Gastrocnemius medialis (tissue), 4 donors: ENCODE measurements around the gene NFATC3. TPM values are rescaled to one million over a fixed set of nuclear protein-coding genes. Genes with fewer than 3 reads are reported as not detected.
A peak's percentile ranks its signal among the peaks of the same experiment; 100 is the strongest.

ENCODE experiments used
- ATAC-seq, 2 donors: fragments of 150-250 bp; one replicate each; pipeline ENCODE4 v1.9.1; 2016
- DNase-seq, 2 donors: peaks; one replicate each; pipeline ENCODE4 v3.0.0-alpha.2; 2019
- H3K27ac ChIP-seq, 4 donors: fragments of 200-600 bp; sonication (generic); 1 replicate in 1 of 4; 2 replicates in 3 of 4; pipeline ENCODE4 v1.5.1; 2016 to 2018; ENCODE audit warnings: mild to moderate bottlenecking in 2 of 4, moderate library complexity in 1 of 4
- H3K27me3 ChIP-seq, 3 donors: fragments of 200-600 bp; sonication (generic) in 2 of 3; 1 replicate in 1 of 3; 2 replicates in 2 of 3; pipeline versions ENCODE4 v1.5.1 to v1.6.0; 2016 to 2019; ENCODE audit warnings: mild to moderate bottlenecking in 1 of 3, moderate library complexity in 1 of 3
- H3K36me3 ChIP-seq, 2 donors: fragments of 200-600 bp; sonication (generic) in 1 of 2; one replicate each; pipeline ENCODE4 v1.5.1; 2017 to 2018
- H3K4me1 ChIP-seq, 2 donors: fragments of 200-600 bp; sonication (generic) in 1 of 2; one replicate each; pipeline ENCODE4 v1.5.1; 2016 to 2017; ENCODE audit warnings: mild to moderate bottlenecking in 2 of 2
- H3K4me3 ChIP-seq, 4 donors: fragments of 200-600 bp; sonication (generic) in 3 of 4; 1 replicate in 1 of 4; 2 replicates in 3 of 4; pipeline ENCODE4 v1.5.1; 2016 to 2019; ENCODE audit warnings: mild to moderate bottlenecking in 2 of 4
- H3K9me3 ChIP-seq, 3 donors: fragments of 200-600 bp; sonication (generic) in 2 of 3; 1 replicate in 1 of 3; 2 replicates in 2 of 3; pipeline ENCODE4 v1.5.1; 2016 to 2019
- POLR2A ChIP-seq, 2 donors: fragments of 450-650 bp; IDR thresholded peaks; one replicate each; pipeline ENCODE4 v1.6.1; 2017; ENCODE audit warnings: antibody characterized with exemption in 2 of 2, mild to moderate bottlenecking in 2 of 2, moderate library complexity in 2 of 2
- in situ Hi-C, 4 donors: fragments of 200-750 bp; cut with MboI; loops; one replicate each; pipeline versions ENCODE4 v1.15.0 to v1.8.0; 2017; ENCODE audit warnings: low sequenced_read_pairs in 4 of 4
- intact Hi-C: fragments of 100-400 bp; cut with DNase I; formaldehyde crosslinking; loops from one replicate; pipeline ENCODE4 v1.15.1; 2023; ENCODE audit warnings: low total_unique reads
- total RNA-seq, 4 donors: library from RNA; depleted of rRNA; stranded (reverse); fragments of >200 nt; gene quantifications; one replicate each; pipeline versions ENCODE4 v1.1.0 to v1.2.3, GENCODE V29; 2016
- TF ChIP-seq, protein P1 (sequence below), 5 experiments: fragments of 450-650 bp in 3 of 5; fragments of 200-600 bp in 2 of 5; sonication (generic) in 2 of 5; IDR thresholded peaks in 4 of 5; conservative IDR thresholded peaks in 1 of 5; 1 replicate in 4 of 5; 2 replicates in 1 of 5; pipeline ENCODE4 v1.5.1; 2016 to 2019; ENCODE audit warnings: antibody characterized with exemption in 5 of 5, mild to moderate bottlenecking in 3 of 5, moderate library complexity in 3 of 5

Gene NFATC3
- total RNA-seq, 4 donors from 2014 or later = 47.9 to 72.7 (median 70.7) TPM

DNA sequence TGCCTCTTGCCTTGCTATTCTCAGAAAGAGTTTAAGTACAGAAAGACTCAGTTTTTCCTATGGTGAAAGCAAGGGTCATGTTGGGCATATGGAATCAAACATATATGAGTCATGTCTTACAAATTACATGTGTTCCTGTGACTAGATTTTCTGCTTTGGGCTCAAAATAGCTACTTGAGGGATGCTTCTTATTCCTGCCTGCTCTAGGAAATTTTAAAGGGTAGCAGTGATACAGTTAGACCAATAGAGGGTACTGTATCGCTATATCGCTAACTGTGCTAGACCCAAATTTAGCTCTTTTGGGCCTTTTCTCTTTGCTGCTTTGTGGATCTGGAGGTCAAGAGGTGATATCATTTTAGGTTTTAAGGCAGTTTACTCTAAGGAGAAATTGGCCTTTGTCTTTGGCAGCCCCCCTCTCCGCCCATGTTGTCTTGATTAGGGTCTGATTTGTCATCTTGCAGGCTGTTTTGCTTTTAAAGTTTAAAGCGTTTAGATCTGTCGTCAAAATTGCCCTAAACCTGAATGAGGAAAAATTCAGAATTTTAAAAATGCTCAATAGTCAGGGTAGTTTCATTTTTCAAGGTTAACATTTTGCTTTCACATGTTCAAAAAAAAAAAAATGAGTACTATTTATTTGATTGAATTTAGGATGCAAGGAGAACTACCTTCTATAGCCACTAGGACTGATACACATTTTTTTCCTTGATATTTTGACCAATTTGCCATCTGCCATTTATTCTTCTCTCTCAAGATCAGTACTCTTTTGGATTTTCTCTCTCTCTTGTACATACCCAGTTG, 8.8 kb downstream of the NFATC3 start:
- ATAC-seq (peak in 1 of 2 donors; percentile 51), DNase-seq (no peak)
- Histone ChIP-seq H3K36me3 (no peaks in the 10 kb centered on the region), H3K4me1 (peaks cover 91 to 93% of the 10 kb centered on the region in 2 donors), H3K4me3 (peak overlapping the region in 1 of 4 donors; percentile 15), H3K9me3 (no peaks in the 10 kb centered on the region), H3K27ac (peak overlapping the region; percentile 92 to 99 (median 97)), H3K27me3 (no peaks in the 10 kb centered on the region)
- in situ Hi-C loops (loop anchor here in 2 of 4 donors (5.0 to 25.0 kb wide), 2 partner anchors 133 to 243 kb away; no protein-coding TSS in a partner anchor), intact Hi-C loops (loop anchor here (1.0 kb wide), 1 partner anchor 134 kb away; no protein-coding TSS in a partner anchor)
- TF ChIP-seq, protein P1, sequence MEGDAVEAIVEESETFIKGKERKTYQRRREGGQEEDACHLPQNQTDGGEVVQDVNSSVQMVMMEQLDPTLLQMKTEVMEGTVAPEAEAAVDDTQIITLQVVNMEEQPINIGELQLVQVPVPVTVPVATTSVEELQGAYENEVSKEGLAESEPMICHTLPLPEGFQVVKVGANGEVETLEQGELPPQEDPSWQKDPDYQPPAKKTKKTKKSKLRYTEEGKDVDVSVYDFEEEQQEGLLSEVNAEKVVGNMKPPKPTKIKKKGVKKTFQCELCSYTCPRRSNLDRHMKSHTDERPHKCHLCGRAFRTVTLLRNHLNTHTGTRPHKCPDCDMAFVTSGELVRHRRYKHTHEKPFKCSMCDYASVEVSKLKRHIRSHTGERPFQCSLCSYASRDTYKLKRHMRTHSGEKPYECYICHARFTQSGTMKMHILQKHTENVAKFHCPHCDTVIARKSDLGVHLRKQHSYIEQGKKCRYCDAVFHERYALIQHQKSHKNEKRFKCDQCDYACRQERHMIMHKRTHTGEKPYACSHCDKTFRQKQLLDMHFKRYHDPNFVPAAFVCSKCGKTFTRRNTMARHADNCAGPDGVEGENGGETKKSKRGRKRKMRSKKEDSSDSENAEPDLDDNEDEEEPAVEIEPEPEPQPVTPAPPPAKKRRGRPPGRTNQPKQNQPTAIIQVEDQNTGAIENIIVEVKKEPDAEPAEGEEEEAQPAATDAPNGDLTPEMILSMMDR (IDR thresholded peaks at IDR 0.05 in 4 of 5, conservative IDR thresholded peaks at IDR 0.05 in 1 of 5) = peak in 4 of 5 experiments; percentile 31 to 49 (median 46)
- TF ChIP-seq POLR2A (IDR thresholded peaks at IDR 0.05) = no peak

DNA sequence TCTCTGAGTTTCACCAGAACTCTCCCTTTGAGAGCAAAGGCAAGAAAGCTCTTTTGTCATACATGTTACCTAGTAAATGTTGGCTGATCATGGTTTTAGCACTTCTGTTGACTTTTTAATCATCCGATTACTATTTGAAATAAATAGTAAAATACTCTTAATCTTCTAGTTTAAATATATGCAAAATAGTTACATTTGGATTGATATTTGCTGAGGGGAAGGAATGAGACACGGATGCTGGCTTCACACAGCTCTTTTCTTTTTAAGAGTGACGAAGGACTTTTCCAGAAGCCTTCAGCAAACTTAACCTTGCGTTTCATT, 9.4 kb downstream of the NFATC3 start:
- H3K9me3 ChIP-seq = no peaks in the 10 kb centered on the region
- ATAC-seq = no peak
- intact Hi-C loops (loop anchor here (1.0 kb wide), 1 partner anchor 134 kb away; no protein-coding TSS in a partner anchor), in situ Hi-C loops (loop anchor here in 2 of 4 donors (5.0 to 25.0 kb wide), 2 partner anchors 133 to 243 kb away; no protein-coding TSS in a partner anchor)
- H3K27ac ChIP-seq = peak overlapping the region; percentile 92 to 99 (median 97)
- no peaks in the 10 kb centered on the region for H3K27me3 ChIP-seq
- no peaks in the 10 kb centered on the region for H3K36me3 ChIP-seq
- H3K4me3 ChIP-seq = peak overlapping the region in 1 of 4 donors; percentile 15
- DNase-seq = no peak
- peaks cover 88 to 92% of the 10 kb centered on the region in 2 donors for H3K4me1 ChIP-seq
- TF ChIP-seq, protein P1 (IDR thresholded peaks at IDR 0.05 in 4 of 5, conservative IDR thresholded peaks at IDR 0.05 in 1 of 5) = peak in 1 of 5 experiments; percentile 9
- TF ChIP-seq POLR2A (IDR thresholded peaks at IDR 0.05) = no peak

DNA sequence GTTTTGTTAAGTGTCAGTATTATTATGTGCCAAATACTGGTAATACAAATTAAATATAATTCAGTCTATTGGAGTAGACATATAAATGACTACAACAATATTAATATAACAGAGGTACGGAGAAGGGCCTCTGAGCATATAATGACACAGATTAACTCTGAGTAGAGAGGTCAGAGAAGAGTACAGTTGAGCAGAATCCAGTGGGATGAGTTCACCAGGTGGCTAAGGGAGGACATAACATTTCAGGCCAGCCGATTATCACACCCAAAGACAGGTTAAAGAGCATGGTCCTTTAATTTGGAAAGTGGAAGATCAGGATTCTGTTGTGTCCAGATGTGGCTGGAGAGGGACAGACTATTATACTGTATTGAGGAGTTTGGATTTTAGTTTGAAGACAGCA, 11.3 kb downstream of the NFATC3 start:
- H3K9me3 ChIP-seq = no peaks in the 10 kb centered on the region
- intact Hi-C loops = no loop called here
- H3K4me1 ChIP-seq = peaks cover 79 to 88% of the 10 kb centered on the region in 2 donors
- H3K36me3 ChIP-seq = no peaks in the 10 kb centered on the region
- no peak for TF ChIP-seq POLR2A (IDR thresholded peaks at IDR 0.05)
- TF ChIP-seq, protein P1 (IDR thresholded peaks at IDR 0.05 in 4 of 5, conservative IDR thresholded peaks at IDR 0.05 in 1 of 5) = no peak
- H3K27ac ChIP-seq = peak overlapping the region; percentile 92 to 99 (median 97)
- ATAC-seq = no peak
- in situ Hi-C loops = loop anchor here in 2 of 4 donors (25.0 kb wide), 1 partner anchor 241 kb away; no protein-coding TSS in a partner anchor
- DNase-seq = no peak
- no peak overlapping the region for H3K4me3 ChIP-seq
- no peaks in the 10 kb centered on the region for H3K27me3 ChIP-seq

DNA sequence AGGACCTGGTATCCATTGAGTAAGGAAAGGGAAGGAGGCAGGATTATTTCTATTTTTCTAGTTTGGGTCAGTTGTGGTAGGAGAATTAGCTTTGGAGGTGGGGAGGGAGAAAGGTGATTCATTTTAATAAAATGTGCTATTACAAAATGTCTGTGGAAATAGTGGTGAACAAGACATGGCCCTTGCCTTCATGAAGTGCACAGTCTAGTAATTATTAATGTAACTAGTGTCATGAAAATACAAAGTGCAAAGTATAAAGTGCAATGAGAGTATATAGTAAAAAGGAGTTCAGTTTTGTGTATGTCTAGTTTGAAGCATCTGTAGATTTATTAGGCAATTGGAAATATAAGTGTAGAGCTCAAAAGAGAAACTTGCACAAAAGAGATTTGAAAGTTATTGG, 11.9 kb downstream of the NFATC3 start:
- DNase-seq = no peak
- TF ChIP-seq, protein P1 (IDR thresholded peaks at IDR 0.05 in 4 of 5, conservative IDR thresholded peaks at IDR 0.05 in 1 of 5) = no peak
- no peak for TF ChIP-seq POLR2A (IDR thresholded peaks at IDR 0.05)
- H3K4me3 ChIP-seq = no peak overlapping the region
- no peaks in the 10 kb centered on the region for H3K36me3 ChIP-seq
- no peak for ATAC-seq
- H3K27ac ChIP-seq = peak overlapping the region; percentile 92 to 99 (median 97)
- peaks cover 73 to 85% of the 10 kb centered on the region in 2 donors for H3K4me1 ChIP-seq
- H3K27me3 ChIP-seq = no peaks in the 10 kb centered on the region
- intact Hi-C loops (no loop called here), in situ Hi-C loops (loop anchor here in 2 of 4 donors (25.0 kb wide), 1 partner anchor 240 kb away; no protein-coding TSS in a partner anchor)
- H3K9me3 ChIP-seq = no peaks in the 10 kb centered on the region
